ENCODE data around the gene FAM78B. TPM values are rescaled to one million over a fixed set of nuclear protein-coding genes. Genes with fewer than 3 reads are reported as not detected.

FAM78B gene
- total and polyA plus RNA-seq, 4 donors, result 0.30 to 1.4 (median 0.46) TPM

- Histone ChIP-seq H3K4me3 (no peak overlapping the region), H3K4me1 (ENCODE audit: control insufficient read depth in 5 of 5, insufficient read depth in 5 of 5, low read length in 5 of 5) (no peaks in the 10 kb centered on the region), H3K9ac (ENCODE audit: insufficient read depth in 1 of 2, low read length in 2 of 2) (no peak overlapping the region), H3K27ac (ENCODE audit: low read depth in 1 of 2, low read length in 1 of 2) (no peak overlapping the region), H3K36me3 (ENCODE audit: control insufficient read depth in 4 of 4, insufficient read depth in 4 of 4, low read length in 4 of 4) (no peaks in the 10 kb centered on the region), H3K27me3 (ENCODE audit: control insufficient read depth in 3 of 3, insufficient read depth in 3 of 3, low read length in 2 of 3) (no peaks in the 10 kb centered on the region), H3K9me3 (ENCODE audit: control insufficient read depth in 4 of 4, insufficient read depth in 3 of 4, low read length in 3 of 4) (no peaks in the 10 kb centered on the region)
- no peak for DNase-seq
- WGBS, 2 donors, result 38 to 48% methylated on average over 5 of the region's 5 CpGs
- TF ChIP-seq CTCF (IDR thresholded peaks at IDR 0.05; ENCODE audit: control extremely low read depth, extremely low read depth), result no peak
- no peak for ATAC-seq (ENCODE audit: insufficient read depth, low FRiP score)
Observed at GRCh38 chr1:166057650-166058049, 109.2 kb downstream of the FAM78B start.

GRCh38 chr1:166053395-166053794 lies 113.4 kb downstream of the FAM78B start:
- Histone ChIP-seq H3K9me3 (ENCODE audit: control insufficient read depth in 4 of 4, insufficient read depth in 3 of 4, low read length in 3 of 4) (no peaks in the 10 kb centered on the region), H3K27me3 (ENCODE audit: control insufficient read depth in 3 of 3, insufficient read depth in 3 of 3, low read length in 2 of 3) (no peaks in the 10 kb centered on the region), H3K36me3 (ENCODE audit: control insufficient read depth in 4 of 4, insufficient read depth in 4 of 4, low read length in 4 of 4) (no peaks in the 10 kb centered on the region), H3K27ac (ENCODE audit: low read depth in 1 of 2, low read length in 1 of 2) (no peak overlapping the region), H3K4me1 (ENCODE audit: control insufficient read depth in 5 of 5, insufficient read depth in 5 of 5, low read length in 5 of 5) (no peaks in the 10 kb centered on the region), H3K4me3 (no peak overlapping the region), H3K9ac (ENCODE audit: insufficient read depth in 1 of 2, low read length in 2 of 2) (no peak overlapping the region)
- TF ChIP-seq CTCF (IDR thresholded peaks at IDR 0.05; ENCODE audit: control extremely low read depth, extremely low read depth), result no peak
- ATAC-seq (ENCODE audit: insufficient read depth, low FRiP score) (no peak), DNase-seq (no peak)
- 85 to 93% methylated on average over 3 of the region's 3 CpGs for WGBS, 2 donors

- DNase-seq (no peak), ATAC-seq (ENCODE audit: insufficient read depth, low FRiP score) (no peak)
- peaks cover 0 to 8% (median 0%) of the 10 kb centered on the region in 4 donors for H3K9me3 ChIP-seq (ENCODE audit: control insufficient read depth in 4 of 4, insufficient read depth in 3 of 4, low read length in 3 of 4)
- H3K36me3 ChIP-seq (ENCODE audit: control insufficient read depth in 4 of 4, insufficient read depth in 4 of 4, low read length in 4 of 4), result no peaks in the 10 kb centered on the region
- TF ChIP-seq CTCF (IDR thresholded peaks at IDR 0.05; ENCODE audit: control extremely low read depth, extremely low read depth), result no peak
- no peak overlapping the region for H3K4me3 ChIP-seq
- no peak overlapping the region for H3K27ac ChIP-seq (ENCODE audit: low read depth in 1 of 2, low read length in 1 of 2)
- peaks cover 0 to 2% (median 0%) of the 10 kb centered on the region in 5 donors for H3K4me1 ChIP-seq (ENCODE audit: control insufficient read depth in 5 of 5, insufficient read depth in 5 of 5, low read length in 5 of 5)
- H3K9ac ChIP-seq (ENCODE audit: insufficient read depth in 1 of 2, low read length in 2 of 2), result no peak overlapping the region
- 58 to 61% methylated on average over 8 of the region's 8 CpGs for WGBS, 2 donors
- H3K27me3 ChIP-seq (ENCODE audit: control insufficient read depth in 3 of 3, insufficient read depth in 3 of 3, low read length in 2 of 3), result peaks cover 0 to 1% (median 0%) of the 10 kb centered on the region in 3 donors
Observed at GRCh38 chr1:166040202-166040997, 126.4 kb downstream of the FAM78B start.
